OCI-LY7 (cell line): Measurements from ENCODE around the gene GANAB. TPM values are rescaled to one million over a fixed set of nuclear protein-coding genes. Genes with fewer than 3 reads are reported as not detected.

Experiments used
- BruUV-seq: library from RNA; stranded (reverse); fragments of 400-500 nt; replicated peaks from 2 replicates; lab custom pipeline; 2021; lab: Mats Ljungman, UMichigan
- CTCF ChIA-PET: fragments of 300-600 bp; sonication (Branson Sonifier 250); formaldehyde crosslinking; loops from one replicate; lab custom pipeline; 2022; ENCODE audit warnings: antibody characterized with exemption; ENCODE audit not compliant: unreplicated experiment; lab: Charles Lee
- POLR2A ChIA-PET: fragments of 300-600 bp; sonication (Branson Sonifier 250); formaldehyde crosslinking; loops from one replicate; lab custom pipeline; 2022; ENCODE audit warnings: antibody characterized with exemption; lab: Charles Lee
- DNase-seq: peaks from one replicate; pipeline ENCODE4 v3.0.0-alpha.2; 2015; ENCODE audit warnings: low spot score
- H2AFZ ChIP-seq: fragments of 200-600 bp; sonication (generic), shearing (Covaris generic); 2 replicates; pipeline ENCODE4 v1.6.1; 2014; ENCODE audit warnings: mild to moderate bottlenecking, antibody characterized with exemption, low read length, moderate library complexity
- H3K27ac ChIP-seq: fragments of 200-600 bp; sonication (generic); 2 replicates; pipeline ENCODE4 v1.5.1; 2014; ENCODE audit warnings: mixed run types, low read depth, mild to moderate bottlenecking, moderate library complexity, low read length, inconsistent platforms; ENCODE audit not compliant: poor library complexity, severe bottlenecking
- H3K36me3 ChIP-seq: fragments of 200-600 bp; sonication (generic); 2 replicates; pipeline ENCODE4 v1.6.1; 2014; ENCODE audit warnings: mild to moderate bottlenecking, antibody characterized with exemption, low read length, moderate library complexity, mixed read lengths; ENCODE audit not compliant: insufficient read depth
- H3K4me1 ChIP-seq: fragments of 200-600 bp; sonication (generic); 2 replicates; pipeline ENCODE4 v1.5.1; 2014; ENCODE audit warnings: mild to moderate bottlenecking, low read length; ENCODE audit not compliant: insufficient read depth, poor library complexity, severe bottlenecking
- H3K4me2 ChIP-seq: fragments of 200-600 bp; sonication (generic); 2 replicates; pipeline ENCODE4 v1.6.1; 2014; ENCODE audit warnings: mild to moderate bottlenecking, low read length
- H3K4me3 ChIP-seq: fragments of 200-600 bp; sonication (generic); 2 replicates; pipeline ENCODE4 v1.5.1; 2014; ENCODE audit warnings: mild to moderate bottlenecking, low read depth, low read length; ENCODE audit not compliant: poor library complexity, severe bottlenecking
- H3K79me2 ChIP-seq: fragments of 200-600 bp; sonication (generic); 2 replicates; pipeline ENCODE4 v1.6.1; 2016; ENCODE audit warnings: low read depth, mild to moderate bottlenecking, low read length, moderate library complexity, mixed read lengths; ENCODE audit not compliant: insufficient read depth
- H3K9me2 ChIP-seq: fragments of 200-600 bp; sonication (generic); 2 replicates; pipeline ENCODE4 v1.6.1; 2016; ENCODE audit warnings: mild to moderate bottlenecking, low read length, mixed read lengths; ENCODE audit not compliant: insufficient read depth
- H3K9me3 ChIP-seq: fragments of 200-600 bp; sonication (generic); 2 replicates; pipeline ENCODE4 v1.6.1; 2014; ENCODE audit warnings: mild to moderate bottlenecking, mixed run types, low read length, mixed read lengths
- H4K20me1 ChIP-seq: fragments of 200-600 bp; sonication (generic); 2 replicates; pipeline ENCODE4 v1.6.1; 2014; ENCODE audit warnings: mild to moderate bottlenecking, antibody characterized with exemption, low read length, moderate library complexity, mixed read lengths; ENCODE audit not compliant: insufficient read depth
- CTCF ChIP-seq: fragments of 200-600 bp; sonication (generic); conservative IDR thresholded peaks from 2 replicates; pipeline ENCODE4 v1.5.1; 2014; ENCODE audit warnings: mild to moderate bottlenecking, antibody characterized with exemption, low read length, moderate library complexity, mixed read lengths
- EZH2phosphoT487 ChIP-seq: fragments of 200-600 bp; sonication (generic); IDR thresholded peaks from 2 replicates; pipeline ENCODE4 v1.6.1; 2018; ENCODE audit warnings: low read depth, borderline replicate concordance, mild to moderate bottlenecking, mixed run types, antibody characterized with exemption, low read length, moderate library complexity, mixed read lengths
- intact Hi-C: fragments of 100-400 bp; cut with micrococcal nuclease; formaldehyde crosslinking; loops from one replicate; pipeline ENCODE4 v1.10.0; 2022; ENCODE audit not compliant: unreplicated experiment
- total RNA-seq, 2 experiments: library from RNA; depleted of rRNA in 1 of 2; stranded (reverse); fragments of >200 nt in 1 of 2; shearing (Covaris generic) in 1 of 2; gene quantifications; 2 replicates each; pipeline ENCODE4 v1.2.3, GENCODE V29; 2014 to 2022

Gene GANAB
- total RNA-seq, 2 experiments from 2014 or later, result 108 to 217 TPM

GRCh38 chr11:62656796-62657429 lies 10.5 kb upstream of the GANAB start:
- no peak overlapping the region for H3K4me3 ChIP-seq
- CTCF ChIA-PET, result no interaction called here
- H4K20me1 ChIP-seq, result no peaks in the 10 kb centered on the region
- intact Hi-C loops, result no loop called here
- no peak for TF ChIP-seq CTCF
- no peak overlapping the region for H3K27ac ChIP-seq
- peaks cover 12% of the 10 kb centered on the region for H3K4me1 ChIP-seq
- peaks cover 17% of the 10 kb centered on the region for H3K79me2 ChIP-seq
- H3K36me3 ChIP-seq, result peaks cover 17% of the 10 kb centered on the region
- no peak overlapping the region for H3K4me2 ChIP-seq
- H3K9me3 ChIP-seq, result no peaks in the 10 kb centered on the region
- BruUV-seq, result no TSS peak
- no peak overlapping the region for H2AFZ ChIP-seq
- POLR2A ChIA-PET, result interaction anchor here (0.9 to 10.5 kb wide), 3 partner anchors 10 to 173 kb away, joined by 3 to 159 read pairs (median 3); partner anchors contain the start of genes C11orf98, CSKMT and ZBTB3
- no peak for DNase-seq
- H3K9me2 ChIP-seq, result no peaks in the 10 kb centered on the region

GRCh38 chr11:62654297-62654696 lies 7.9 kb upstream of the GANAB start:
- peaks cover 24% of the 10 kb centered on the region for H3K79me2 ChIP-seq
- peaks cover 6% of the 10 kb centered on the region for H3K36me3 ChIP-seq
- BruUV-seq, result no TSS peak
- CTCF ChIA-PET, result interaction anchor here (0.6 kb wide), 1 partner anchor 62 kb away, joined by 4 read pairs; no protein-coding TSS in a partner anchor
- peaks cover 25% of the 10 kb centered on the region for H3K4me1 ChIP-seq
- no peaks in the 10 kb centered on the region for H4K20me1 ChIP-seq
- no peak overlapping the region for H3K4me3 ChIP-seq
- TF ChIP-seq CTCF (no peak), EZH2phosphoT487 (no peak)
- H3K27ac ChIP-seq, result no peak overlapping the region
- no peaks in the 10 kb centered on the region for H3K9me2 ChIP-seq
- H3K4me2 ChIP-seq, result peak overlapping the region; percentile 3
- POLR2A ChIA-PET, result interaction anchor here (0.5 to 10.5 kb wide), 4 partner anchors 12 to 62 kb away, joined by 3 to 159 read pairs (median 4); partner anchors contain the start of genes C11orf98 and CSKMT
- intact Hi-C loops, result no loop called here
- no peak overlapping the region for H2AFZ ChIP-seq
- DNase-seq, result no peak
- H3K9me3 ChIP-seq, result no peaks in the 10 kb centered on the region
